CD1c-positive myeloid dendritic cell (primary cell): ENCODE results near the gene TRAPPC4.

Experiments
- DNase-seq: peaks from one replicate; pipeline ENCODE4 v3.0.0-alpha.2; 2016; ENCODE audit errors: extremely low spot score

TRAPPC4 gene

DNA sequence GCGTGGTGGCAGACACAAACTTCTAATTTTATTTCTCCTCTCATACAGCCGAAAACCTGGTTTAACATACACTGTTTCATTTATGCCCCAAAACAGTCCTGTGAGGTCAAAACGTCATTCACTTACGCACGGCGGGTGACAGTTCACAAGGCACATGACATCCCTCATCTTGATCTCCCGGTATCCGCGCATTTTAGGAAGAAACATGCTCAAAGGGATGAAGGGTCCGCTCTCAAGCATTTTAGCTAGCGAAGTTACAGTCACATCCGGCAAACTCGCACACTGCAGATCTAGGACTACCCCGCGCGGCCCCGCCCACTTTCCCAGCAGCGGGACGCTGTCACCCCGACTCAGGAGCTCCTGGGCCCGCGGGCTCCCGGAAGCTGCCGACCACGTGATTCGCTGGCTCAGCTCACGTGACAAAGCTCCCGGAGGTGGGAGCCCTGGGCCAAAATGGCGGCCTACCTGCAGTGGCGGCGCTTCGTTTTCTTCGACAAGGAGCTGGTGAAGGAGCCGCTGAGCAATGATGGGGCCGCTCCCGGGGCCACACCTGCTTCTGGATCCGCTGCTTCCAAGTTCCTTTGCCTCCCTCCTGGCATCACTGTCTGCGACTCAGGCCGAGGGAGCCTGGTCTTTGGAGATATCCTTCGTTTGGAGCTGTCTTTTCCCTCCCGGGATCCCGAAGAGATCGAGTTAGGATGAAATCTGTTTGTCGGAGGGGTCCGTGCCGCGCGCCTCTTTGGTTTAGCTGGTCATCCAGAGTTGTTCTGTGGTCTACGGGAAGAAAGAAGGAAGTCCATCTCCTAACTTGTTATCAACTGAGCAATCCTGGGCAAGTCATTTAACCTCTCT, 49.0 kb downstream of the TRAPPC4 start, which contains the start of gene VPS11:
Gene VPS11 (plus strand): TSS at position 448 of the 852 bp plus-strand sequence. CDS start 6 bp downstream, at position 454.
- DNase-seq: peak; percentile 98
